GM18951 (cell line): ENCODE measurements around the gene ARHGEF2.
A peak's percentile ranks its signal among the peaks of the same experiment; 100 is the strongest.

Experiments used
- POLR2A ChIP-seq: IDR thresholded peaks from 4 replicates; pipeline ENCODE4 v1.6.1; 2011; ENCODE audit warnings: mild to moderate bottlenecking; ENCODE audit not compliant: insufficient read length, insufficient read depth; ENCODE audit errors: extremely low read depth
- in situ Hi-C: fragments of 300-500 bp; cut with MboI; formaldehyde crosslinking; loops from one replicate; pipeline ENCODE4 v1.12.0; 2022; ENCODE audit warnings: low sequenced_read_pairs, mixed read lengths, inconsistent platforms; ENCODE audit not compliant: unreplicated experiment

Gene ARHGEF2

GRCh38 chr1:155983191-155984024 is 5.1 kb upstream of the ARHGEF2 start:
- peak; percentile 41 for TF ChIP-seq POLR2A
- in situ Hi-C loops, result loop anchor here (5.0 kb wide), 1 partner anchor 36 kb away; no protein-coding TSS in a partner anchor

- in situ Hi-C loops, result loop anchor here (5.0 kb wide), 1 partner anchor 35 kb away; no protein-coding TSS in a partner anchor
Observed at GRCh38 chr1:155982106-155982505, 3.8 kb upstream of the ARHGEF2 start.

GRCh38 chr1:155981266-155982088 is 3.1 kb upstream of the ARHGEF2 start:
- in situ Hi-C loops, result loop anchor here (5.0 kb wide), 1 partner anchor 34 kb away; no protein-coding TSS in a partner anchor
- no peak for TF ChIP-seq POLR2A

More at GRCh38 chr1:155982106-155982505, 3.8 kb upstream of the ARHGEF2 start:
- no peak for TF ChIP-seq POLR2A

- peak; percentile 38 for TF ChIP-seq POLR2A
- in situ Hi-C loops, result loop anchor here (5.0 kb wide), 1 partner anchor 32 kb away; no protein-coding TSS in a partner anchor
Observed at GRCh38 chr1:155979597-155980343, 1.4 kb upstream of the ARHGEF2 start.

- in situ Hi-C loops, result no loop called here
Observed at GRCh38 chr1:155978973-155979429, 654 bp upstream of the ARHGEF2 start.

GRCh38 chr1:155977690-155978324 is 540 bp downstream of the ARHGEF2 start:
- TF ChIP-seq POLR2A, result peak; percentile 5
- in situ Hi-C loops, result no loop called here

More at GRCh38 chr1:155978973-155979429, 654 bp upstream of the ARHGEF2 start:
- TF ChIP-seq POLR2A, result peak; percentile 35

- TF ChIP-seq POLR2A, result peak; percentile 12
- in situ Hi-C loops, result no loop called here
Observed at GRCh38 chr1:155976913-155977689, 1.2 kb downstream of the ARHGEF2 start.

- TF ChIP-seq POLR2A, result no peak
- in situ Hi-C loops, result no loop called here
Observed at GRCh38 chr1:155976062-155976912, 2.1 kb downstream of the ARHGEF2 start.

- in situ Hi-C loops, result no loop called here
- TF ChIP-seq POLR2A, result no peak
Observed at GRCh38 chr1:155975375-155976061, 2.8 kb downstream of the ARHGEF2 start.
